Dermis blood vessel endothelial cell (primary cell): Measurements from ENCODE around the gene FOSL2. TPM values are rescaled to one million over a fixed set of nuclear protein-coding genes. Genes with fewer than 3 reads are reported as not detected.

Source experiments
- DNase-seq: peaks from one replicate; pipeline ENCODE4 v3.0.0; 2010
- total RNA-seq: library from RNA; depleted of rRNA; stranded (reverse); fragments of >200 nt; gene quantifications from 2 replicates; pipeline ENCODE4 v1.2.3, GENCODE V29; 2014

FOSL2 gene
- total RNA-seq, 1 donor from 2014 or later: 58.4 TPM

GRCh38 chr2:28413899-28414295 lies 21.2 kb downstream of the FOSL2 start:
- no peak for DNase-seq

- no peak for DNase-seq
Measured at GRCh38 chr2:28414583-28414982, 21.9 kb downstream of the FOSL2 start.

- no peak for DNase-seq
Measured at GRCh38 chr2:28415010-28415409, 22.4 kb downstream of the FOSL2 start.

GRCh38 chr2:28415715-28416114 lies 23.1 kb downstream of the FOSL2 start:
- no peak for DNase-seq

- DNase-seq: no peak
Measured at GRCh38 chr2:28419003-28419402, 26.3 kb downstream of the FOSL2 start.

GRCh38 chr2:28419443-28420270 lies 27.0 kb downstream of the FOSL2 start:
- no peak for DNase-seq

GRCh38 chr2:28420722-28421121 lies 28.1 kb downstream of the FOSL2 start:
- DNase-seq: no peak

GRCh38 chr2:28422908-28423741 lies 30.5 kb downstream of the FOSL2 start:
- no peak for DNase-seq

GRCh38 chr2:28423856-28424605 lies 31.4 kb downstream of the FOSL2 start:
- DNase-seq: no peak

GRCh38 chr2:28424799-28425463 lies 32.3 kb downstream of the FOSL2 start:
- DNase-seq: no peak

GRCh38 chr2:28425464-28425835 lies 32.8 kb downstream of the FOSL2 start:
- DNase-seq: no peak

- no peak for DNase-seq
Measured at GRCh38 chr2:28427741-28428415, 35.2 kb downstream of the FOSL2 start.

GRCh38 chr2:28428486-28428885 lies 35.8 kb downstream of the FOSL2 start:
- no peak for DNase-seq

- DNase-seq: no peak
Measured at GRCh38 chr2:28429636-28430376, 37.1 kb downstream of the FOSL2 start.

GRCh38 chr2:28430377-28430765 lies 37.7 kb downstream of the FOSL2 start:
- no peak for DNase-seq

GRCh38 chr2:28430788-28431418 lies 38.2 kb downstream of the FOSL2 start:
- no peak for DNase-seq

GRCh38 chr2:28431741-28432140 lies 39.1 kb downstream of the FOSL2 start:
- DNase-seq: no peak

GRCh38 chr2:28432362-28432761 lies 39.7 kb downstream of the FOSL2 start:
- DNase-seq: no peak

GRCh38 chr2:28433215-28433614 lies 40.6 kb downstream of the FOSL2 start:
- no peak for DNase-seq

- no peak for DNase-seq
Measured at GRCh38 chr2:28433935-28434599, 41.4 kb downstream of the FOSL2 start.
